Progenitor cell of endocrine pancreas (in vitro differentiated cells): ENCODE measurements around the gene CLDND2. TPM values are rescaled to one million over a fixed set of nuclear protein-coding genes. Genes with fewer than 3 reads are reported as not detected.

Experiments used
- DNase-seq: peaks from one replicate; pipeline ENCODE4 v3.0.0; 2021; ENCODE audit warnings: low spot score; ENCODE audit not compliant: unreplicated experiment
- H3K27ac Mint-ChIP-seq: 2 replicates; pipeline ENCODE4 v1.8.0; 2021; ENCODE audit warnings: mild to moderate bottlenecking, moderate library complexity, mixed read lengths
- H3K27me3 Mint-ChIP-seq: 2 replicates; pipeline ENCODE4 v1.8.0; 2021; ENCODE audit warnings: mixed read lengths
- H3K36me3 Mint-ChIP-seq: 2 replicates; pipeline ENCODE4 v1.8.0; 2022; ENCODE audit warnings: mixed read lengths; ENCODE audit not compliant: insufficient read depth
- H3K4me1 Mint-ChIP-seq: 2 replicates; pipeline ENCODE4 v1.8.0; 2021; ENCODE audit warnings: low read depth, mixed read lengths
- H3K4me3 Mint-ChIP-seq: 2 replicates; pipeline ENCODE4 v1.8.0; 2021; ENCODE audit warnings: low read depth, mild to moderate bottlenecking, moderate library complexity, mixed read lengths
- H3K9me3 Mint-ChIP-seq: 2 replicates; pipeline ENCODE4 v1.8.0; 2021; ENCODE audit warnings: low read depth, mixed read lengths
- CTCF ChIP-seq: fragments of 200-600 bp; sonication (generic); IDR thresholded peaks from one replicate; pipeline ENCODE4 v1.5.0; 2021; ENCODE audit warnings: antibody characterized with exemption, mild to moderate bottlenecking; ENCODE audit not compliant: unreplicated experiment
- total RNA-seq: library from RNA; stranded (reverse); gene quantifications from 2 replicates; pipeline ENCODE4 v1.2.1, GENCODE V29; 2021

Gene CLDND2
- total RNA-seq, 1 donor from 2014 or later: 1.4 TPM

- no peak for TF ChIP-seq CTCF
- DNase-seq: no peak
- Mint-ChIP-seq H3K9me3 (no peaks in the 10 kb centered on the region), H3K36me3 (no peaks in the 10 kb centered on the region), H3K4me1 (peaks cover 5% of the 10 kb centered on the region), H3K27ac (no peak overlapping the region), H3K27me3 (peaks cover 20% of the 10 kb centered on the region), H3K4me3 (no peak overlapping the region)
These were observed 2.4 kb upstream of the CLDND2 start for GRCh38 chr19:51371186-51371690.

GRCh38 chr19:51370230-51370629, 1.4 kb upstream of the CLDND2 start:
- Mint-ChIP-seq H3K27ac (peak overlapping the region; percentile 57), H3K36me3 (no peaks in the 10 kb centered on the region), H3K4me3 (peak overlapping the region; percentile 45)

DNA sequence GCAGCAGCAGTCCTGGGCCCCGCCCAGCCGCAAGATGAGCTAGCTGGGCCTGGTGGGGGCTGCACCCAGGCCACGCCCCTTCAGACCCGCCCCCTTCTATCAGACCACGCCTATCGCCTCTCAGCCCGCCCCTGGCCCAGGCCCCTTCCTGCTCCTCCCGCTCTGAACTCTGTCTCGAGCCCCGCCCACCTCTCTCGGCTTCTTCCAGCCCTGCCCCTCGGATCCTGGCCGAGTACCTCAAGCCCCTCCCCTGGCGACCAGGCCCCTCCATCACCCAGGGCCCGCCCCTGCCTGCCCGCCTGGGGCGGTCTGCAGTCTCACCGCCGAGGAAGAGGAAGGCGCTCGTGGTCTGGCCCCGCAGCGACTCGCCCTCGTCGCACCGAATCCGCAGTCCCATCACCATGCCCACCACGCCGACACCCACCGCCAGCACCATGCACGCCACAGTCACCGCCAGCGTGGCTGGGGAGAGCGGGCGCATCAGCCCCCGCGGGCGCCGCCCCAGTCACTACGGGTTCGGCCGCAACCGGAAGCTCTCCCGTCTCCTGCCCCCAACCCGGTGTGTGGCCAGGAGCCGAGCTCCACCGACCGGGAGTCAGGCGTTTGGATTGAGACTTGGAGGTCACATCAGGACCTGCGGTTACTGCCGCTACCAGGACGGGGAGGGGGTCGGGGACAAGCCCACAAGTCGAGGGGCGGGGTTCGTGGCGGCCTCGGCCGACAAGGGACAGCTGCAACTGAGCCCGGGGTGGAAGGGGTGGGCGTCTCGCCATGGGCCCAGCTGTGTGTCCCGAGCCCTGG, 1.0 kb downstream of the CLDND2 start:
- H3K4me1 Mint-ChIP-seq: peaks cover 30% of the 10 kb centered on the region
- DNase-seq: peak; percentile 99
- no peaks in the 10 kb centered on the region for H3K36me3 Mint-ChIP-seq
- H3K27me3 Mint-ChIP-seq: peaks cover 17% of the 10 kb centered on the region
- H3K4me3 Mint-ChIP-seq: peak overlapping the region; percentile 96
- no peaks in the 10 kb centered on the region for H3K9me3 Mint-ChIP-seq
- H3K27ac Mint-ChIP-seq: peak overlapping the region; percentile 100
- no peak for TF ChIP-seq CTCF

More at GRCh38 chr19:51370230-51370629, 1.4 kb upstream of the CLDND2 start:
- peaks cover 12% of the 10 kb centered on the region for H3K4me1 Mint-ChIP-seq
- H3K9me3 Mint-ChIP-seq: no peaks in the 10 kb centered on the region
- no peak for TF ChIP-seq CTCF
- no peak for DNase-seq
- H3K27me3 Mint-ChIP-seq: peaks cover 20% of the 10 kb centered on the region

- H3K9me3 Mint-ChIP-seq: no peaks in the 10 kb centered on the region
These were observed 1.6 kb downstream of the CLDND2 start for GRCh38 chr19:51367255-51367564.

More at GRCh38 chr19:51367255-51367564, 1.6 kb downstream of the CLDND2 start:
- H3K27ac Mint-ChIP-seq: peak overlapping the region; percentile 100
- H3K4me1 Mint-ChIP-seq: peaks cover 34% of the 10 kb centered on the region
- no peak for TF ChIP-seq CTCF
- peak overlapping the region; percentile 96 for H3K4me3 Mint-ChIP-seq
- peaks cover 14% of the 10 kb centered on the region for H3K27me3 Mint-ChIP-seq
- DNase-seq: peak; percentile 27
- no peaks in the 10 kb centered on the region for H3K36me3 Mint-ChIP-seq
